Measurements from ENCODE around the gene FNDC8. TPM values are rescaled to one million over a fixed set of nuclear protein-coding genes. Genes with fewer than 3 reads are reported as not detected.
"Not testable (repeated sequence)": the region's sequence is repeated elsewhere in the genome, so short reads cannot be mapped to it uniquely, and the experiment has no call there.

The FNDC8 gene
- total RNA-seq, 1 experiment from 2014 or later, result not detected

GRCh38 chr17:35167046-35167445, 45.6 kb downstream of the FNDC8 start:
- no peak for DNase-seq (ENCODE audit: extremely low read depth, low read depth)

- DNase-seq (ENCODE audit: extremely low read depth, low read depth), result no peak
Measured at GRCh38 chr17:35167666-35168065, 46.3 kb downstream of the FNDC8 start.

GRCh38 chr17:35169835-35170363, 48.5 kb downstream of the FNDC8 start:
- DNase-seq (ENCODE audit: extremely low read depth, low read depth), result no peak

GRCh38 chr17:35170968-35171771, 49.8 kb downstream of the FNDC8 start:
- peak; percentile 52 for DNase-seq (ENCODE audit: extremely low read depth, low read depth)

GRCh38 chr17:35171834-35172233, 50.4 kb downstream of the FNDC8 start:
- DNase-seq (ENCODE audit: extremely low read depth, low read depth), result no peak

GRCh38 chr17:35172321-35172720, 50.9 kb downstream of the FNDC8 start:
- not testable (repeated sequence) for DNase-seq (ENCODE audit: extremely low read depth, low read depth)

GRCh38 chr17:35174835-35175334, 53.5 kb downstream of the FNDC8 start:
- DNase-seq (ENCODE audit: extremely low read depth, low read depth), result no peak

GRCh38 chr17:35175638-35176415, 54.4 kb downstream of the FNDC8 start:
- DNase-seq (ENCODE audit: extremely low read depth, low read depth), result no peak

GRCh38 chr17:35176897-35177296, 55.5 kb downstream of the FNDC8 start:
- DNase-seq (ENCODE audit: extremely low read depth, low read depth), result no peak

GRCh38 chr17:35179379-35179778, 58.0 kb downstream of the FNDC8 start:
- DNase-seq (ENCODE audit: extremely low read depth, low read depth), result not testable (repeated sequence)

Small RNA genes within 50 kb of the gene (small RNA-seq; reads per million reads assigned to genes)
- 0 to 0.12 reads per million in 2 experiments for gene AC004223.1
- 0 reads per million in 2 experiments for gene RNU6-840P

Other genes with a start within 250 kb of the FNDC8 start
- 0.52 and 0.94 TPM in 2 replicates for gene CCT6B, start 160.2 kb upstream of the FNDC8 start, total RNA-seq (2014; rRNA removed; shearing (Covaris generic))
- gene ZNF830, start 160.1 kb upstream of the FNDC8 start, total RNA-seq (2014; rRNA removed; shearing (Covaris generic)), result 15.6 and 20.2 TPM in 2 replicates
- 52.2 and 67.1 TPM in 2 replicates for gene LIG3, start 141.1 kb upstream of the FNDC8 start, total RNA-seq (2014; rRNA removed; shearing (Covaris generic))
- 26.2 and 26.4 TPM in 2 replicates for gene RFFL, start 57.9 kb upstream of the FNDC8 start, total RNA-seq (2014; rRNA removed; shearing (Covaris generic))
- gene RAD51D, start 1.8 kb upstream of the FNDC8 start, total RNA-seq (2014; rRNA removed; shearing (Covaris generic)), result 9.9 and 10.6 TPM in 2 replicates
- 26.4 and 27.0 TPM in 2 replicates for gene NLE1, start 20.7 kb downstream of the FNDC8 start, total RNA-seq (2014; rRNA removed; shearing (Covaris generic))
- 0.02 TPM in 1 of 2 replicates, not detected in the other for gene UNC45B, start 26.2 kb downstream of the FNDC8 start, total RNA-seq (2014; rRNA removed; shearing (Covaris generic))
- gene SLC35G3, start 72.8 kb downstream of the FNDC8 start, total RNA-seq (2014; rRNA removed; shearing (Covaris generic)), result not detected in 2 replicates
- gene SLFN5, start 121.5 kb downstream of the FNDC8 start, total RNA-seq (2014; rRNA removed; shearing (Covaris generic)), result 57.6 and 68.5 TPM in 2 replicates